Measurements from ENCODE around the gene CACHD1. TPM values are rescaled to one million over a fixed set of nuclear protein-coding genes. Genes with fewer than 3 reads are reported as not detected.

The CACHD1 gene
- total and polyA plus RNA-seq, 3 donors from 2014 or later: 7.4 to 10.3 (median 8.3) TPM

DNA sequence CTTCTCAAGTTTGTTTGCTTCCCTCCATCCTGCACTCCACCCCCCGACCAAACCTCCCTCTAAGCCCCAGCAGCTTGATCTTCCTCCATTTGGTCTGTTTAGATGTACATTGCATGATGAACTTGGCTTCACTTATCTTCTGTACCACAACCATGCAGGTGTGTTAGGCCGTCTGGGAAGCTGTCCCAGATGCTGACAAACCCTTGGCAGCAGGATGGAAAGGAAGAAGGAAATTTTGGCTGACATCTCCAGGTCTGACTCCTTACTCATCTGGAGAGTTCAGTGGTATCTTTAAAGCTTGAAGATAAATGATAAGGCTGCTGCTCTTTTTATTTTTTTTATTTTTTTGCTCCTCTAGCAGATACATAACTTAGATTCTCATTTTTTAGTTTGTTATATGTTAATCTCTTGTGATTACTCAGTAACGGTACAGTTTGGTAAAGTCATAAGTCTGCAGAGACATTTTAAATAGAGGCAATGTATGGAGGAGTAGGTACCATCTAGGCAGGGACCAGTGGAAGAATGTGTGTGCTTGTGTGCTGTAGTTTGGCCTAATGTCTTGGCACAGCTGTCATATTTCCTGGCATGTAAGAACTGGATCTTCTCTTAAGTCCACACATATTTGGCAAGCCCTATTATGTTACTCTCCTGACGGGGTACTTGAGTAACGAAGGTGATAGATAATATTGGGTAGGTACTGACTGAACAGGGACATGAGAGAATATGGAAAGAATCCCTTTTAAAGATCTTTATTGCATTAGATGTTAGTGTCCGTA lies 79.7 kb downstream of the CACHD1 start:
- no peaks in the 10 kb centered on the region for H3K27me3 ChIP-seq
- no peak overlapping the region for H3K27ac ChIP-seq
- intact Hi-C loops (cut with DNase I; ENCODE audit: low total_unique reads): loop anchor here (10.0 kb wide), 1 partner anchor 75 kb away; the partner anchor contains the start of gene CACHD1
- H3K4me3 ChIP-seq: no peak overlapping the region
- no peaks in the 10 kb centered on the region for H3K9me3 ChIP-seq
- DNase-seq: no peak
- H3K36me3 ChIP-seq (ENCODE audit: low read depth, missing control alignments): no peaks in the 10 kb centered on the region
- no peak for TF ChIP-seq POLR2A (IDR thresholded peaks at IDR 0.05)
- TF ChIP-seq, protein P1, sequence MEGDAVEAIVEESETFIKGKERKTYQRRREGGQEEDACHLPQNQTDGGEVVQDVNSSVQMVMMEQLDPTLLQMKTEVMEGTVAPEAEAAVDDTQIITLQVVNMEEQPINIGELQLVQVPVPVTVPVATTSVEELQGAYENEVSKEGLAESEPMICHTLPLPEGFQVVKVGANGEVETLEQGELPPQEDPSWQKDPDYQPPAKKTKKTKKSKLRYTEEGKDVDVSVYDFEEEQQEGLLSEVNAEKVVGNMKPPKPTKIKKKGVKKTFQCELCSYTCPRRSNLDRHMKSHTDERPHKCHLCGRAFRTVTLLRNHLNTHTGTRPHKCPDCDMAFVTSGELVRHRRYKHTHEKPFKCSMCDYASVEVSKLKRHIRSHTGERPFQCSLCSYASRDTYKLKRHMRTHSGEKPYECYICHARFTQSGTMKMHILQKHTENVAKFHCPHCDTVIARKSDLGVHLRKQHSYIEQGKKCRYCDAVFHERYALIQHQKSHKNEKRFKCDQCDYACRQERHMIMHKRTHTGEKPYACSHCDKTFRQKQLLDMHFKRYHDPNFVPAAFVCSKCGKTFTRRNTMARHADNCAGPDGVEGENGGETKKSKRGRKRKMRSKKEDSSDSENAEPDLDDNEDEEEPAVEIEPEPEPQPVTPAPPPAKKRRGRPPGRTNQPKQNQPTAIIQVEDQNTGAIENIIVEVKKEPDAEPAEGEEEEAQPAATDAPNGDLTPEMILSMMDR (IDR thresholded peaks at IDR 0.05): no peak
- no peaks in the 10 kb centered on the region for H3K4me1 ChIP-seq
- WGBS, 2 donors: 58 to 75% methylated on average over 6 of the region's 6 CpGs

DNA sequence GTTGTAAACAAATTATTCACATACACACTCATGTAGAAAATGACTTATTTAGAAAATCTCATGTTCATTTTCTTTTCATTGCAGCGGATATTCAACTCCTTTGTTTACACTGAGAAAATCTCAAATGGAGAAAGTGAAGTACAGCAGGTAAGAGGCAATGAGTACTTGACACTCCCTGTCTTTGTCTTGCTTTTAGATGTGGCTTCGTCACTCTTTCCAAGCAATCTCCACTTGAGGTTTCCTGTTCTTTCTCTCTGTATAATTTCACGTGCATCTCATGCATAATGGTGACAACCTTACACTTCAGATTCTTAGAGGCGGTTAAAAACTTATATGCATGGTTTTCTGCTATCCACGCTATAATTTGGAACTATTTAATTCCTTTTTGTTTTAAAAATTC lies 80.6 kb downstream of the CACHD1 start:
- TF ChIP-seq POLR2A (IDR thresholded peaks at IDR 0.05): no peak
- TF ChIP-seq, protein P1 (IDR thresholded peaks at IDR 0.05): no peak
- no peaks in the 10 kb centered on the region for H3K27me3 ChIP-seq
- H3K36me3 ChIP-seq (ENCODE audit: low read depth, missing control alignments): no peaks in the 10 kb centered on the region
- no peak for DNase-seq
- no peaks in the 10 kb centered on the region for H3K9me3 ChIP-seq
- H3K4me1 ChIP-seq: no peaks in the 10 kb centered on the region
- H3K4me3 ChIP-seq: no peak overlapping the region
- intact Hi-C loops (cut with DNase I; ENCODE audit: low total_unique reads): no loop called here
- no peak overlapping the region for H3K27ac ChIP-seq
- WGBS, 2 donors: 93 to 96% methylated on average over 5 of the region's 5 CpGs

DNA sequence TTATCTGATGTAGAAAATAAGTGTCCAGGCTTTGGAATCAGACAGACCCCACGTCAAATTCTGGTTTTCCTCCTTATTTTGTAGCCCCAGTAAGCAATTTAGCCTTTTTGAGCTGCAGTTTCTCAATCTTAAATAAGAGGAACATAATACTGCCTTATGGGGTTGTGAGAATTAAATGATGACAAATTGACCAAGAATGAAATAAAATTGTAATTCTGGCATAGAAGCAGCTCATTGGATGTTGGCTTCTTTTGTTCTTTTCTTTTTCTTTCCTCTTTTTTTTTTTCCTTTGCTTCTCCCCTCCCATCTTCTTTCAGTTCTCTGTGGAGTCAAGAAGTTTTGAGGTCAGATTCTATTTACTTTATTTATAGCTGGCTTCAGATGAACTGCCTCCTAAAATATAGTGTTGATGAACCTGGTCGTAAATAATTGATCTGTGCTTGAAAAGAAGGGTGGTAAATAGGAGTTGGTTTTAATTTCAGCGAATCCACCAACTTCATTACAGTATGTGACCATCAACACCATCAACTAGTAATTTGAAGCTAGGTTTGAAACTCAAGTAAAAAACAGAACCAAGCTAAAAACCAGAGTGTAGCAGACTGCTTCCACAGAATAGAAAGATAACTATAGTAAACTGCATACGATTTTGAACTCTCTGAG lies 81.1 kb downstream of the CACHD1 start:
- intact Hi-C loops (cut with DNase I; ENCODE audit: low total_unique reads): no loop called here
- Histone ChIP-seq H3K4me3 (no peak overlapping the region), H3K36me3 (ENCODE audit: low read depth, missing control alignments) (no peaks in the 10 kb centered on the region), H3K27ac (no peak overlapping the region), H3K4me1 (peaks cover 3% of the 10 kb centered on the region), H3K9me3 (no peaks in the 10 kb centered on the region), H3K27me3 (no peaks in the 10 kb centered on the region)
- TF ChIP-seq, protein P1 (IDR thresholded peaks at IDR 0.05): no peak
- TF ChIP-seq POLR2A (IDR thresholded peaks at IDR 0.05): no peak
- 63 to 78% methylated on average over 4 of the region's 4 CpGs for WGBS, 2 donors
- no peak for DNase-seq

DNA sequence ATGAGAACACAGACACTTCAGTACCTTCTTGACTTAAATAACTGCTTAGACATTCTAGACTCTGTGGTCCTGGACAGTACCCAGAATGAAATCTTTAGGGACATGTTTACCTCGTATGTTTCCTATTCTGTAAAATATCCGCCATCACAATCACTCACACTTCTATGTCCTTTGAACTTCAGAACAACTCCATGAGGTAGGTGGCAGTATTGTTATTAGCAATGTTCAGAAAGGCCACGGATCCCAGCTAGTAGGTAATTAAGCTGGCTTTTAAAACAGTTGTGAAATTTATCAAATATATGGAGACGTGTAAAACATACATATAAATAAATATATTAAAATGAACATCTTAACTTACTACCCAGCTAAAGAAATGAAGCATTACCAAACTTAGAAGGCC lies 83.4 kb downstream of the CACHD1 start:
- H3K9me3 ChIP-seq: no peaks in the 10 kb centered on the region
- H3K27me3 ChIP-seq: no peaks in the 10 kb centered on the region
- H3K36me3 ChIP-seq (ENCODE audit: low read depth, missing control alignments): no peaks in the 10 kb centered on the region
- no peak overlapping the region for H3K27ac ChIP-seq
- peaks cover 5% of the 10 kb centered on the region for H3K4me1 ChIP-seq
- TF ChIP-seq, protein P1 (IDR thresholded peaks at IDR 0.05): no peak
- TF ChIP-seq POLR2A (IDR thresholded peaks at IDR 0.05): no peak
- 92% methylated on average over 4 of the region's 4 CpGs for WGBS, 2 donors
- H3K4me3 ChIP-seq: no peak overlapping the region
- intact Hi-C loops (cut with DNase I; ENCODE audit: low total_unique reads): no loop called here
- DNase-seq: no peak
